ENCODE measurements around the gene AZU1.

Gene AZU1

DNA sequence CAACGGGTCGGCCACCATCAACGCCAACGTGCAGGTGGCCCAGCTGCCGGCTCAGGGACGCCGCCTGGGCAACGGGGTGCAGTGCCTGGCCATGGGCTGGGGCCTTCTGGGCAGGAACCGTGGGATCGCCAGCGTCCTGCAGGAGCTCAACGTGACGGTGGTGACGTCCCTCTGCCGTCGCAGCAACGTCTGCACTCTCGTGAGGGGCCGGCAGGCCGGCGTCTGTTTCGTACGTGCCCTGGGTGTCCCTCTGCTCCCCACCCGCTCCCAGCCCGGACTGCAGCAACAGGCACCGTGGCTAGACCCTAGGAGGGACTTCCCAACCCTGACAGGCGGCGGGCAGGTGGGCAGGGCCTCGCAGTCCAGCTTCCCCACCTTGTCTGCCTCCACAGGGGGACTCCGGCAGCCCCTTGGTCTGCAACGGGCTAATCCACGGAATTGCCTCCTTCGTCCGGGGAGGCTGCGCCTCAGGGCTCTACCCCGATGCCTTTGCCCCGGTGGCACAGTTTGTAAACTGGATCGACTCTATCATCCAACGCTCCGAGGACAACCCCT, 28.0 kb downstream of the AZU1 start:
- Histone ChIP-seq H3K27ac (ENCODE audit: insufficient read depth, low read depth, low read length, poor library complexity, severe bottlenecking) (no peak overlapping the region), H3K4me1 (ENCODE audit: control insufficient read depth, insufficient read depth, low read length) (no peaks in the 10 kb centered on the region), H3K36me3 (ENCODE audit: control insufficient read depth, insufficient read depth, low read length) (no peaks in the 10 kb centered on the region), H3K4me3 (ENCODE audit: insufficient read depth, low read depth, low read length) (no peak overlapping the region), H3K9me3 (ENCODE audit: control insufficient read depth, low read length) (no peaks in the 10 kb centered on the region), H3K27me3 (ENCODE audit: control insufficient read depth, insufficient read depth, low read length, poor library complexity, severe bottlenecking) (peaks cover 21% of the 10 kb centered on the region)
- WGBS, 2 experiments = 79 to 82% methylated on average over 40 of the region's 40 CpGs

DNA sequence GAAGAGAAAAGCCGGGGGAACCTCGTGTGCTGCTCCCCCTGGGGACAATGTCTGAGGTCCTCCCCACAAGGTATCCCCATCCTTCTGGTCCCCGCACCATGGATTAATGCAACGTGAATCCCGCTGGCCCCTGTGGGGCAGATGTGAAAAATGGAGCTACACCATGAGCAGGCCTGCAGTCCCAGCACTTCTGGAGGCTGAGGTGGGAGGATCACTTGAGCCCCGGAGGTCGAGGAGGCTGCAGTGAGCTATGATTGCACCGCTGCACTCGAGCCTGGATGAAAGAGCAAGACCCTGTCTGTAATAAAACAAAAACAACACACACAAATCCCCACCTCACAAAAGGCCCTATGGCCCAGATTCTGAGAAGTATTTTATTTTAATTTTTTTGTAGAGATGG, 30.6 kb downstream of the AZU1 start:
- peaks cover 46% of the 10 kb centered on the region for H3K27me3 ChIP-seq (ENCODE audit: control insufficient read depth, insufficient read depth, low read length, poor library complexity, severe bottlenecking)
- no peaks in the 10 kb centered on the region for H3K36me3 ChIP-seq (ENCODE audit: control insufficient read depth, insufficient read depth, low read length)
- 79 to 81% methylated on average over 9 of the region's 9 CpGs for WGBS, 2 experiments
- no peaks in the 10 kb centered on the region for H3K4me1 ChIP-seq (ENCODE audit: control insufficient read depth, insufficient read depth, low read length)
- no peaks in the 10 kb centered on the region for H3K9me3 ChIP-seq (ENCODE audit: control insufficient read depth, low read length)
- no peak overlapping the region for H3K4me3 ChIP-seq (ENCODE audit: insufficient read depth, low read depth, low read length)
- no peak overlapping the region for H3K27ac ChIP-seq (ENCODE audit: insufficient read depth, low read depth, low read length, poor library complexity, severe bottlenecking)

GRCh38 chr19:858868-859843, 31.5 kb downstream of the AZU1 start, which contains the start of gene CFD:
Gene CFD (plus strand): TSS chr19:859664. CDS start chr19:859690, 26 bp downstream.
- WGBS, 2 experiments = 69 to 78% methylated on average over 24 of the region's 24 CpGs
- H3K4me1 ChIP-seq (ENCODE audit: control insufficient read depth, insufficient read depth, low read length) = no peaks in the 10 kb centered on the region
- H3K4me3 ChIP-seq (ENCODE audit: insufficient read depth, low read depth, low read length) = peak within 1 kb of the TSS; percentile 16
- no peaks in the 10 kb centered on the region for H3K36me3 ChIP-seq (ENCODE audit: control insufficient read depth, insufficient read depth, low read length)
- no peaks in the 10 kb centered on the region for H3K9me3 ChIP-seq (ENCODE audit: control insufficient read depth, low read length)
- H3K27me3 ChIP-seq (ENCODE audit: control insufficient read depth, insufficient read depth, low read length, poor library complexity, severe bottlenecking) = peaks cover 49% of the 10 kb centered on the region
- no peak within 1 kb of the TSS for H3K27ac ChIP-seq (ENCODE audit: insufficient read depth, low read depth, low read length, poor library complexity, severe bottlenecking)

GRCh38 chr19:861141-861755, 33.6 kb downstream of the AZU1 start:
- Histone ChIP-seq H3K9me3 (ENCODE audit: control insufficient read depth, low read length) (no peaks in the 10 kb centered on the region), H3K27ac (ENCODE audit: insufficient read depth, low read depth, low read length, poor library complexity, severe bottlenecking) (no peak overlapping the region), H3K27me3 (ENCODE audit: control insufficient read depth, insufficient read depth, low read length, poor library complexity, severe bottlenecking) (peaks cover 49% of the 10 kb centered on the region), H3K36me3 (ENCODE audit: control insufficient read depth, insufficient read depth, low read length) (no peaks in the 10 kb centered on the region), H3K4me3 (ENCODE audit: insufficient read depth, low read depth, low read length) (no peak overlapping the region), H3K4me1 (ENCODE audit: control insufficient read depth, insufficient read depth, low read length) (no peaks in the 10 kb centered on the region)
- WGBS, 2 experiments = 58 to 60% methylated on average over 33 to 35 of the region's 35 CpGs

DNA sequence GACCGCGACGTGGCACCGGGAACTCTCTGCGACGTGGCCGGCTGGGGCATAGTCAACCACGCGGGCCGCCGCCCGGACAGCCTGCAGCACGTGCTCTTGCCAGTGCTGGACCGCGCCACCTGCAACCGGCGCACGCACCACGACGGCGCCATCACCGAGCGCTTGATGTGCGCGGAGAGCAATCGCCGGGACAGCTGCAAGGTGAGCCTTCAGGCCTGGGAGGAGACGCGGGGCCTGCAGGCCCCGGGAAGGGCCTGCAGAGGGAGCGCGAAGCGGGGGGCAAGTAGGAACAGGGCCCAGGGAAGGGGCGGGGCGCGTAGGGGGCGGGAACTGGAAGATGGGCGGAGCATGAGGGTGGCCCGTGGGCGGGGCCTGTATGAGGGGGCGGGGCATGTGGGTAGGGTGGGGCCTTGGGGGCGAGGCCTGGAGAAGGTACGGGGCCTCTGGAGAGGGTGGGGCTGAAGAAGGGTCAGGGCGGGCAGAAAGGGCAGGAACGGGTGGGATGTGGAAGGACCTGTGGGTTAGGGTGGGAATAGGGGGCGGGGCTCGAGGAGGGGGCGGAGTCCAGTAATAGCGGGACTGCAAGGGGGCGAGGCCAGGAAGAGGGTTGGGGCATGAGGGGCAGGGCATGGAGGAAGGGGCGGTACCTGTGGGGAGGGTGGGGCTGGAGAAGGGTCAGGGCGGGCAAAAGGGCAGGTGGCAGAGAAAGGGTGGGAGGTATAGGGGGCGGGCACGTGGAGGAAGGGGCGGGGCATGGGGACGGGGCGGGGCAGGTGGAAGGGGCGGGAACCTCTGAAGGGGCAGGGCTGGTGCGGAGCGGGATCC, 34.3 kb downstream of the AZU1 start:
- WGBS, 2 experiments = 11 to 12% methylated on average over 60 of the region's 60 CpGs
- Histone ChIP-seq H3K36me3 (ENCODE audit: control insufficient read depth, insufficient read depth, low read length) (no peaks in the 10 kb centered on the region), H3K4me1 (ENCODE audit: control insufficient read depth, insufficient read depth, low read length) (no peaks in the 10 kb centered on the region), H3K27ac (ENCODE audit: insufficient read depth, low read depth, low read length, poor library complexity, severe bottlenecking) (no peak overlapping the region), H3K4me3 (ENCODE audit: insufficient read depth, low read depth, low read length) (no peak overlapping the region), H3K9me3 (ENCODE audit: control insufficient read depth, low read length) (no peaks in the 10 kb centered on the region), H3K27me3 (ENCODE audit: control insufficient read depth, insufficient read depth, low read length, poor library complexity, severe bottlenecking) (peaks cover 49% of the 10 kb centered on the region)

DNA sequence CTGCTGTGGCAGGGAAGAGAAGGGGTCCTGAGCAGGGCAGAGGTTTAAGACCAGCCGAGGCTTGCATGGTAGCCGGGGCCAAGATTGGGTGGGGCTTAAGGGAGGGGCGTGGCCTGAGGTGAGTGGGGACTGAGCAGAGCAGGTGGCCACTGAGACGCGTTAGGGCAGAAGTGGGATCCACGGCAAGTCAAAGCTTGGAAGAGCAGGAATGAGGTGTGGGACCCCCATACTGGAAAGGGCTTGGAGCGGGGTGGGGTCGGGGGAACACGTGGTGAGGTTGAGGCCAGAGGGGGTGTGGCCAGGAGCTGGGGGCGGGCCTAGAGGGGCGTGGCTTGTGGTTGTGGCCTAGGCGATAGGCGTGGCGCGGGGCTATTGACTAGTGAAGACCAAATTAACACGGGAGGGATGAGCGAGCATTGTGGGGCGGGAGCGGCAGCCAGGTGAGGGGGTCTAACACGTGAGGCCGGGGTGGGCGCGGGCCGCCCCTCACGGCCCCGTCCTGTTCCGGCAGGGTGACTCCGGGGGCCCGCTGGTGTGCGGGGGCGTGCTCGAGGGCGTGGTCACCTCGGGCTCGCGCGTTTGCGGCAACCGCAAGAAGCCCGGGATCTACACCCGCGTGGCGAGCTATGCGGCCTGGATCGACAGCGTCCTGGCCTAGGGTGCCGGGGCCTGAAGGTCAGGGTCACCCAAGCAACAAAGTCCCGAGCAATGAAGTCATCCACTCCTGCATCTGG, 35.1 kb downstream of the AZU1 start:
- H3K4me3 ChIP-seq (ENCODE audit: insufficient read depth, low read depth, low read length) = no peak overlapping the region
- H3K27ac ChIP-seq (ENCODE audit: insufficient read depth, low read depth, low read length, poor library complexity, severe bottlenecking) = no peak overlapping the region
- no peaks in the 10 kb centered on the region for H3K36me3 ChIP-seq (ENCODE audit: control insufficient read depth, insufficient read depth, low read length)
- H3K9me3 ChIP-seq (ENCODE audit: control insufficient read depth, low read length) = no peaks in the 10 kb centered on the region
- H3K4me1 ChIP-seq (ENCODE audit: control insufficient read depth, insufficient read depth, low read length) = peaks cover 7% of the 10 kb centered on the region
- peaks cover 49% of the 10 kb centered on the region for H3K27me3 ChIP-seq (ENCODE audit: control insufficient read depth, insufficient read depth, low read length, poor library complexity, severe bottlenecking)
- WGBS, 2 experiments = 38 to 40% methylated on average over 48 of the region's 48 CpGs

GRCh38 chr19:863315-863620, 35.6 kb downstream of the AZU1 start:
- Histone ChIP-seq H3K36me3 (ENCODE audit: control insufficient read depth, insufficient read depth, low read length) (peaks cover 4% of the 10 kb centered on the region), H3K4me1 (ENCODE audit: control insufficient read depth, insufficient read depth, low read length) (peaks cover 8% of the 10 kb centered on the region), H3K9me3 (ENCODE audit: control insufficient read depth, low read length) (no peaks in the 10 kb centered on the region), H3K27ac (ENCODE audit: insufficient read depth, low read depth, low read length, poor library complexity, severe bottlenecking) (no peak overlapping the region), H3K27me3 (ENCODE audit: control insufficient read depth, insufficient read depth, low read length, poor library complexity, severe bottlenecking) (peaks cover 49% of the 10 kb centered on the region), H3K4me3 (ENCODE audit: insufficient read depth, low read depth, low read length) (no peak overlapping the region)
- WGBS, 2 experiments = 93 to 96% methylated on average over 7 of the region's 7 CpGs

GRCh38 chr19:866769-867300, 39.2 kb downstream of the AZU1 start:
- no peak overlapping the region for H3K4me3 ChIP-seq (ENCODE audit: insufficient read depth, low read depth, low read length)
- 76 to 77% methylated on average over 38 of the region's 38 CpGs for WGBS, 2 experiments
- H3K27me3 ChIP-seq (ENCODE audit: control insufficient read depth, insufficient read depth, low read length, poor library complexity, severe bottlenecking) = peaks cover 16% of the 10 kb centered on the region

GRCh38 chr19:867301-867793, 39.7 kb downstream of the AZU1 start:
- Histone ChIP-seq H3K27me3 (ENCODE audit: control insufficient read depth, insufficient read depth, low read length, poor library complexity, severe bottlenecking) (peaks cover 12% of the 10 kb centered on the region), H3K27ac (ENCODE audit: insufficient read depth, low read depth, low read length, poor library complexity, severe bottlenecking) (no peak overlapping the region), H3K36me3 (ENCODE audit: control insufficient read depth, insufficient read depth, low read length) (peaks cover 17% of the 10 kb centered on the region), H3K4me1 (ENCODE audit: control insufficient read depth, insufficient read depth, low read length) (peaks cover 8% of the 10 kb centered on the region), H3K9me3 (ENCODE audit: control insufficient read depth, low read length) (no peaks in the 10 kb centered on the region), H3K4me3 (ENCODE audit: insufficient read depth, low read depth, low read length) (no peak overlapping the region)
- WGBS, 2 experiments = 39% methylated on average over 16 of the region's 16 CpGs

More at GRCh38 chr19:866769-867300, 39.2 kb downstream of the AZU1 start:
- peaks cover 17% of the 10 kb centered on the region for H3K36me3 ChIP-seq (ENCODE audit: control insufficient read depth, insufficient read depth, low read length)
- peaks cover 8% of the 10 kb centered on the region for H3K4me1 ChIP-seq (ENCODE audit: control insufficient read depth, insufficient read depth, low read length)
- H3K27ac ChIP-seq (ENCODE audit: insufficient read depth, low read depth, low read length, poor library complexity, severe bottlenecking) = no peak overlapping the region
- H3K9me3 ChIP-seq (ENCODE audit: control insufficient read depth, low read length) = no peaks in the 10 kb centered on the region
